Limb (tissue), 2 donors: Measurements from ENCODE around the gene GTF2B.
"Not testable (repeated sequence)": the region's sequence is repeated elsewhere in the genome, so short reads cannot be mapped to it uniquely, and the experiment has no call there.

Experiments used
- DNase-seq, 2 donors: peaks; one replicate each; pipeline ENCODE4 v3.0.0-alpha.2; 2016; ENCODE audit errors: extremely low spot score in 2 of 2

The GTF2B gene

GRCh38 chr1:88885933-88886332 lies 5.4 kb downstream of the GTF2B start:
- DNase-seq = no peak

GRCh38 chr1:88883156-88883555 lies 8.2 kb downstream of the GTF2B start:
- no peak for DNase-seq

- DNase-seq = not testable (repeated sequence)
Observed at GRCh38 chr1:88880717-88881116, 10.7 kb downstream of the GTF2B start.

DNA sequence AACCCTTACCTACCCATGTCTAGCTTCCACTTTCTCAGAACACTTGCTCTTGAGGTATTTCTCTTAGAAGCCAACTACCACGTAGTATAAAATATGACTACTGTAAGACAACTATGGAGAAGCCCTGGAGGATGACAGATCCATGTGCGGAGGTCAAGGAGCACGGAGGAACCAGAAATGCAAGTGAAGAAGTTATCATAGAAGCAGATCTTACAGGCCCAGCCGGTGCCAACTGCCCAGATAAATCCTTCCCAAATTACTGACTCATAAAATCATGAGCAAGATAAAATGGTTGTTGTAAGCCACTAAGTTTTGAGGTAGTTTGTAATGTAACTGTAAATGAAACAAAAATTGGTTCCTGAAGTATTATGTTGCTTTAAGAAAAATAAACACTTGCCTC lies 12.6 kb downstream of the GTF2B start:
- DNase-seq = no peak

GRCh38 chr1:88877911-88878310 lies 13.5 kb downstream of the GTF2B start:
- DNase-seq = no peak

GRCh38 chr1:88877382-88877825 lies 14.0 kb downstream of the GTF2B start:
- DNase-seq = peak in 1 of 2 donors; percentile 59

- peak in 1 of 2 donors; percentile 49 for DNase-seq
Observed at GRCh38 chr1:88876573-88877365, 14.6 kb downstream of the GTF2B start.

GRCh38 chr1:88875595-88875994 lies 15.8 kb downstream of the GTF2B start:
- DNase-seq = no peak

DNA sequence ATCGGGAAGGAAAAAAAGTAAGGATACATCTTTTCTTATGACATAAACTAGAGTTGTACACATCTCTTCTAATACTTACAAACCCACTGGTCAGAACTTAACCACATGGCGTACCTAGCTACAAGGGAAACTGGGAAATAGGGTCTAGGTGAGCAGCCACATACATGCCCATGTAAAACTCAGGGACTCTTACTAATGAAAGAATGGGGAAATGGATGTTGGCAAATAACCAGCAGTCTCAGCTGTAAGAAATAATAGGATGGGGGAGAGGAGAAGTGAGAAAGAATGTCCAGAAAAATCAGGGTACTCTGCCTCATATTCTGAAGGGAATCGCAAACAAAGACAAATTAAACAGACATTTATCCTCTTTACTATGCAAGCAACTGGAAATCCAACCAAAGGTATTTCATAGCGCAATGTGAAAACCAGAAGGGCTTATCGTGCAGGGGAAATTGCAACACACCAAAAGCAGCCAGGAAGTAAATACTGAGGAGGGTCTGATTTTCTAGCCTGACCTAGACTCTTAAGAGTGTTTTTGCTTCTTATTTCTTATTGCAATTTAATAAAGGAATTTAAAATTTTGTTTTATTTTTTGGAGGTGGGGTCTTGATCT lies 17.5 kb downstream of the GTF2B start:
- no peak for DNase-seq

DNA sequence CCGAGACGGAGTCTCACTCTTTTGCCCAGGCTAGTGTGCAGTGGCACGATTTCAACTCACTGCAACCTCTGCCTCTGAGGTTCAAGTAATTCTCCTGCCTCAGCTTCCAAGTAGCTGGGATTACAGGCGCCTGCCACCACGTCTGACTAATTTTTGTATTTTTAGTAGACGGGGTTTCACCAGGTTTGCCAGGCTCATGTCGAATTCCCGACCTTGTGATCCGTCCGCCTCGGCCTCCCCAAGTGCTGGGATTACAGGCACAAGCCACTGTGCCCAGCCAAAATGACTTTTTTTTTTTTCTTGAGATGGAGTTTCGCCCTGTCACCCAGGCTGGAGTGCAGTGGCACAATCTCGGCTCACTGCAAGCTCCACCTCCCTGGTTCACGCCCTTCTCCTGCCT lies 21.7 kb downstream of the GTF2B start:
- not testable (repeated sequence) for DNase-seq

DNA sequence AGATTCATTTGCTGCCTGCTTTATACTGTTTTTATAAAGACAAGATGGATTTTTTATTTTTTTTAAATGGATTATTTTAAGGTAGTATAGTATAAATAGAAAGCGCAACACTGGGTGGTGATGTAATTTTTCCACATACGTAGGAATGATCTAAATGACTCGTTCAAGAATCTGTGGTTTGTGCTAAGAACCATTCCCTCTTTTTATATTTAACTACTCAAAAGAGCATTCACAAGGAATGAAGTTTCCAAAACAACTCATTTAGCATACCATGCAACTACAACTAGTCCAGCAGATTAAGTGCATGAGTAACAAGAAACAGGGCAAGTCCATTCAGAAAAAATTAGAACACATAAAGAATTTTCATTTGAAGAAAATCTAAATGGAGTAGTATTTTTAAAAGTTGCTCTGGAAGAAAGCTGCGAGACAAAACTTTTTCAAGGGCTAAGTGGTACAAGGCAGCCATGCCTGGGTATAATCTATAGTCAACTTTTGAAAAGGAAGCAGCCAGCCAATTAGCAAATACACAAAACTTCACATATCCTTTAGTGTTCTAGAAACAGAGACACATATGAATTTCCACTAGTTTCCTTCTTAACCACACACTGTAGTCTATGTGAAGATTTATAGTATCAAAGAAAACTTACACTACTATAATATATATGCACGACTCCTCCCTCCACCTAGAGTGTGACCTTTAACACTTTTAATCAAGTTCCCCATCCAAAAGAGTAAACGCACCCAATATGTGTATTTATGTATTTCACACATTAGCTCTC lies 23.4 kb downstream of the GTF2B start:
- no peak for DNase-seq

DNA sequence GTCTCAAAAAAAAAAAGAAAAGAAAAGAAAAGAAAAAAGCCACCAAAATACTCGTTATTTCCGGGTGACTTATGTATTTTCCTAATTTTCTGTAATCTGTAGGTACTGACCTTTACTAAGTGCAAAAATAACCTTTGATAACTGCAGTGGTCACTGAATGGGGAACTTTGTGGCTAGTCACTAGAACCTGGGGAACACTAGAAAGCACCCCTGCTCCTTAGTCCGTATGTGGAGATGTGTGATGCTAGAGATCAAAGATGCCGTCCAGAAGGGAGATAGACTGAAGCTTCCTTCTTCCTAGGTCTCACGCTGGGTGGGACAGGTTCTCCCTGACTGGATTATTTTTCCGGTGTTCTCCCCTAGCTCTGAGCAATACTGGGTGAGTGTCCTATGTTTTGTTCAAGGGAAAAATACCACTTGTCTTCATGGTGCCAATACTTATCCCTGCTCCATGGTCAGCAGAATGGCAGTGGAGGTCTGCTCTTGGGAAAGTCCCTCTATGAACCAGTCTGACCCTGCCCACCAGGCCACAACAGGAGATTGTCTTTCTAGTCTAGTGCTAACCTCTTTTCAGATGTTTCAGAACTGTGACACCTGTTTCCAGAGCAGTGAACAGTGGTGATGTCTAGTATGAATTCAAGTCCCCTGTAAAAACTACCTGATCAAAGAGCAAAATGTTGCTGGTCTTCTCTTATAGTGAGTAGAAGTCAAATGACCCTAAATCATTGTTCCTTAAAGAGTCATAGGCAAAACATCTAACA lies 39.9 kb downstream of the GTF2B start:
- no peak for DNase-seq

DNA sequence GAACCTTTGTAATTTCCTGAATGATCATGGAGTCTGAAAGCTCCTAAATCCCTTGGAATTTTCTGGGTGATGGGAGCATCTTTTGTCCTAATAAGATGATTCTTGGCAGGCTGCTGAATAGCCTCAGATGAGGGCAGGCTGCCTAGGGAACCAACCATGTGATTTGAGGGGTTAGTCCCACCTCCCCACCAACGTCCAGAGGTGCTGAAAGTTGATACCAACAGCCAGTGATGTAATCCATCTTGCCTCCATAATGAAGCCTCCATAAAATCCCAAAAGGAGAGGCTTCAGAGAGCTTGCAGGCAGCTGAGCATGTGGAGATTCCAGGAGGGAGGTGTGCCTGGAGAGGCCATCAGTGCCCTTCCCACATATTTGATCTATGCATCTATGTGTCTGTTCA lies 43.7 kb downstream of the GTF2B start:
- no peak for DNase-seq

DNA sequence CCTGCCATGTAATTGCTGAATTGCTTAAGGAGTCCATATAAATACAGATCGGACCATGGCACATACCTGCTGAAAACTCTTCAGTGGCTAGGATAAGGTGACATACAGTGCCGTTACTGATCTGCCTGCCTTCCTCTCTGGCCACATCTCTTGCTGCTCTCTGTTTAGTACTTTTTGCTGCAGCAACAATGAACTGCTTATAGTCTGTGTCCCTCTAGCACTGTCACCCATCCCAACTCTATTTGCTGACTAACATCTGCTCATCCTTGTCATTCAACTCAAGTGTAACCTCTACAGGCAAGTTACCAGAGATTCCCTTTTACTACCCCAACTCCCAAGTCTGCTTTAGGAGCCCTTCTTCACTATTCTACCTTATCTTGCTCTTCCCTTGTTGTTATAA lies 65.6 kb downstream of the GTF2B start:
- no peak for DNase-seq

GRCh38 chr1:88819642-88820041 lies 71.7 kb downstream of the GTF2B start:
- DNase-seq = not testable (repeated sequence)

- DNase-seq = no peak
Observed at GRCh38 chr1:88813471-88813870, 77.9 kb downstream of the GTF2B start.

DNA sequence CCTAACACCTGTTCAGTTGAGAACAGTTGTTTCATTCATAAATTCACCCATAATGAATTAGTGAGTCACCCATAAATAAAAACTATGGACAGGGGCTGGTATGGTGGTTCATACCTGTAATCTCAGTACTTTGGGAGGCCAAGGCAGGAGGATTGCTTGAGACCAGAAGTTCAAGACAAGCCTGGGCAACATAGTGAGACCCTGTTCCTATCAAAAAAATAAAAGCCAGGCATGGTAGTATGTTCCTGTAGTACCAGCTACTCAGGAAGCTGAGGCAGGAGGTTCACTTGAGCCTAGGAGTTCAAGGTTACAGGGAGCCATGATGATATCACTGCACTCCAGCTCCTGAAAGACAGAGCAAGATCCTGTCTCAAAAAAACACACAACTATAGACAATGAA lies 79.0 kb downstream of the GTF2B start:
- DNase-seq = no peak

GRCh38 chr1:88803444-88803843 lies 87.9 kb downstream of the GTF2B start:
- no peak for DNase-seq

GRCh38 chr1:88802950-88803349 lies 88.4 kb downstream of the GTF2B start:
- DNase-seq = no peak
